Pancreas (tissue), 10 donors: ENCODE measurements around the gene DBR1. TPM values are rescaled to one million over a fixed set of nuclear protein-coding genes. Genes with fewer than 3 reads are reported as not detected.

Experiments used
- ATAC-seq, 4 donors: fragments of 200-7000 bp; cut with Tn5 transposase; one replicate each; pipeline versions ENCODE4 v1.8.0 to v1.9.1; 2020; ENCODE audit warnings: mild to moderate bottlenecking in 4 of 4, moderate library complexity in 4 of 4
- DNase-seq, 6 donors: peaks; one replicate each; pipeline ENCODE4 v3.0.0-alpha.2; 2020
- FAIRE-seq: peaks from 2 replicates; lab custom pipeline; 2012; peaks lifted over from hg19 to GRCh38; lab: Jason Lieb, UNC
- H3K27ac ChIP-seq, 4 donors: fragments of 200-600 bp; sonication (generic); 1 replicate in 3 of 4; 2 replicates in 1 of 4; pipeline versions ENCODE4 v1.5.0 to v1.8.0; 2020
- H3K27me3 ChIP-seq, 4 donors: fragments of 200-600 bp; one replicate each; pipeline ENCODE4 v1.8.0; 2021
- H3K36me3 ChIP-seq, 3 donors: fragments of 200-600 bp; sonication (generic) in 1 of 3; one replicate each; pipeline versions ENCODE4 v1.5.0 to v1.8.0; 2020 to 2021
- H3K4me1 ChIP-seq, 3 donors: fragments of 200-600 bp; one replicate each; pipeline ENCODE4 v1.8.0; 2021
- H3K4me3 ChIP-seq, 4 donors: fragments of 200-600 bp; sonication (generic) in 2 of 4; one replicate each; pipeline versions ENCODE4 v1.5.0 to v1.8.0; 2020 to 2021
- H3K9me3 ChIP-seq, 4 donors: fragments of 200-600 bp; one replicate each; pipeline ENCODE4 v1.8.0; 2021
- CTCF ChIP-seq, 4 donors: fragments of 200-600 bp; sonication (generic) in 3 of 4; IDR thresholded peaks; one replicate each; pipeline versions ENCODE4 v1.5.0 to v1.8.0; 2021; ENCODE audit warnings: antibody characterized with exemption in 4 of 4
- WGBS, 2 donors: extraction: QIAGEN DNeasy Blood & Tissue Kit; methylation state at CpG; one replicate each; pipeline ENCODE4 v1.1.7; 2013; 5-methylcytosine and 5-hydroxymethylcytosine counted together
- intact Hi-C, 3 donors: fragments of 100-400 bp; cut with DNase I; formaldehyde crosslinking; loops; one replicate each; pipeline versions ENCODE4 v1.11.1 to v1.14.2; 2022
- polyA plus RNA-seq, 2 donors: library from polyadenylated mRNA; stranded (reverse); fragments of 200-250 nt; gene quantifications; one replicate each; pipeline ENCODE4 v1.2.3, GENCODE V29; 2013
- total RNA-seq, 6 donors: library from RNA; stranded (reverse); fragmentation: NEBNext Ultra II Directional in 4 of 6; extraction: Animal tissue kit (Norgen Biotek cat#: 25700) in 4 of 6; gene quantifications; one replicate each; pipeline versions ENCODE4 v1.2.1 to v1.2.4, GENCODE V29; 2021 to 2023
- donor health status: healthy with polysubstance abuse.
- donor health status: DM: no; HTN: no; CAD: no; lungs with moderate emphysema.
- donor health status: DM: no; HTN: no; CAD: no.
- donor health status: control.
- donor health status: control.
- donor health status: Bipolar disorder and iron deficiency.
- donor health status: DM: yes; HTN: yes; CAD: no.
- donor health status: DM: no; HTN: no; CAD: no.
- donor health status: DM: no; HTN: no; CAD: no.
- donor health status: DM: yes; HTN: yes; CAD: no.

The DBR1 gene
- total and polyA plus RNA-seq, 8 donors, result 3.5 to 12.2 (median 6.3) TPM

- no peak for FAIRE-seq
- intact Hi-C loops, result no loop called here
- H3K4me1 ChIP-seq, result peaks cover 0 to 5% (median 0%) of the 10 kb centered on the region in 3 donors
- no peak for TF ChIP-seq CTCF (IDR thresholded peaks at IDR 0.05)
- WGBS, 2 donors, result 93 to 97% methylated on average over 1 of the region's 1 CpG
- no peak for DNase-seq
- H3K36me3 ChIP-seq, result peaks cover 5 to 23% (median 18%) of the 10 kb centered on the region in 3 donors
- H3K27me3 ChIP-seq, result no peaks in the 10 kb centered on the region
- H3K9me3 ChIP-seq, result no peaks in the 10 kb centered on the region
- H3K27ac ChIP-seq, result no peak overlapping the region
- no peak for ATAC-seq
- no peak overlapping the region for H3K4me3 ChIP-seq
Measured at GRCh38 chr3:138220242-138220641, 45.5 kb upstream of the DBR1 start.

GRCh38 chr3:138219255-138219654 is 44.5 kb upstream of the DBR1 start:
- DNase-seq (no peak), ATAC-seq (no peak), FAIRE-seq (no peak)
- H3K4me3 ChIP-seq, result no peak overlapping the region
- intact Hi-C loops, result no loop called here
- H3K27ac ChIP-seq, result no peak overlapping the region
- no peaks in the 10 kb centered on the region for H3K27me3 ChIP-seq
- TF ChIP-seq CTCF (IDR thresholded peaks at IDR 0.05), result no peak
- H3K9me3 ChIP-seq, result no peaks in the 10 kb centered on the region
- peaks cover 0 to 5% (median 0%) of the 10 kb centered on the region in 3 donors for H3K4me1 ChIP-seq
- peaks cover 0 to 13% (median 13%) of the 10 kb centered on the region in 3 donors for H3K36me3 ChIP-seq
- 93 to 95% methylated on average over 1 of the region's 1 CpG for WGBS, 2 donors

DNA sequence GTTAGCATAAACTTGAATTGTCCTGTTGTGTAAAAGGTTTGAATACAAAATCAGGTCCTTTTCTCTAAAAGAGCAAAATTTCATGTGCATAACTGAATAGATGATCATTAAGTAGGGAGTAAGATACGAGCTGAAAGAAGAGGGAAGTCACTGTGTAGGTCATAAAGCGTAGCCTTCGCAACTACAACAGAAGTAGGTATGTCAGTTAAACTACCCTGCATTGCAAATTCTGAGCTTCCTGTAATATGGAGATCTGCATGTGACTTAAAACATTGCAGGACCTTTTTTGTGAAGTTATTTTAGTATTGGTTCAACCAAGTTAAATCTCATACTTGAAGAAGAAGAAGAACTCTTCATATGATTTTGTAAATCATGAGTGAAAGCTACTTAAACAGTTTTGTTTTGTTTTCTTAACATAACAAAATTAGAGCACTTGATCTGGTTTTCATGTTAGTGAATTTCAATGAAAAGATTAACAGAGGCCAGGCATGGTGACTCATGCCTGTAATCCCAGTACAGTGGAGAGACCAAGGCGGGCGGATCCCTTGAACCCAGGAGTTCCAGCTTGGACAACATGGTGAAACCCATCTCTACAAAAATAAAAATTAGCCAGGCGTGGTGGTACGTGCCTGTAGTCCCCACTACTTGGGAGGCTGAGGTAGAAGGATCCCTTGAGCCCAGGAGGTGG is 38.8 kb upstream of the DBR1 start:
- 96 to 97% methylated on average over 7 of the region's 7 CpGs for WGBS, 2 donors
- no peak for TF ChIP-seq CTCF (IDR thresholded peaks at IDR 0.05)
- H3K27ac ChIP-seq, result no peak overlapping the region
- no peaks in the 10 kb centered on the region for H3K36me3 ChIP-seq
- H3K4me1 ChIP-seq, result peaks cover 0 to 3% (median 0%) of the 10 kb centered on the region in 3 donors
- no peaks in the 10 kb centered on the region for H3K9me3 ChIP-seq
- no peaks in the 10 kb centered on the region for H3K27me3 ChIP-seq
- ATAC-seq (no peak), FAIRE-seq (no peak), DNase-seq (no peak)
- intact Hi-C loops, result no loop called here
- no peak overlapping the region for H3K4me3 ChIP-seq

- no peaks in the 10 kb centered on the region for H3K36me3 ChIP-seq
- intact Hi-C loops, result no loop called here
- no peak overlapping the region for H3K27ac ChIP-seq
- no peak for DNase-seq
- no peak overlapping the region for H3K4me3 ChIP-seq
- WGBS, 2 donors, result 94% methylated on average over 3 of the region's 3 CpGs
- no peaks in the 10 kb centered on the region for H3K9me3 ChIP-seq
- ATAC-seq, result no peak
- H3K4me1 ChIP-seq, result peaks cover 0 to 3% (median 0%) of the 10 kb centered on the region in 3 donors
- no peak for FAIRE-seq
- H3K27me3 ChIP-seq, result no peaks in the 10 kb centered on the region
- TF ChIP-seq CTCF (IDR thresholded peaks at IDR 0.05), result no peak
Measured at GRCh38 chr3:138210528-138210927, 35.8 kb upstream of the DBR1 start.

GRCh38 chr3:138206196-138206595 is 31.5 kb upstream of the DBR1 start:
- Histone ChIP-seq H3K36me3 (no peaks in the 10 kb centered on the region), H3K9me3 (no peaks in the 10 kb centered on the region), H3K27ac (no peak overlapping the region), H3K27me3 (no peaks in the 10 kb centered on the region), H3K4me3 (no peak overlapping the region), H3K4me1 (peaks cover 0 to 3% (median 0%) of the 10 kb centered on the region in 3 donors)
- no peak for TF ChIP-seq CTCF (IDR thresholded peaks at IDR 0.05)
- no peak for FAIRE-seq
- WGBS, 2 donors, result 95 to 98% methylated on average over 2 of the region's 2 CpGs
- no peak for ATAC-seq
- no peak for DNase-seq
- intact Hi-C loops, result no loop called here
